Fibroblast of skin of back (primary cell): ENCODE data around the gene RAD51AP2.

Experiments
- DNase-seq: peaks from one replicate; pipeline ENCODE4 v3.0.0-alpha.2; 2013

The RAD51AP2 gene

DNA sequence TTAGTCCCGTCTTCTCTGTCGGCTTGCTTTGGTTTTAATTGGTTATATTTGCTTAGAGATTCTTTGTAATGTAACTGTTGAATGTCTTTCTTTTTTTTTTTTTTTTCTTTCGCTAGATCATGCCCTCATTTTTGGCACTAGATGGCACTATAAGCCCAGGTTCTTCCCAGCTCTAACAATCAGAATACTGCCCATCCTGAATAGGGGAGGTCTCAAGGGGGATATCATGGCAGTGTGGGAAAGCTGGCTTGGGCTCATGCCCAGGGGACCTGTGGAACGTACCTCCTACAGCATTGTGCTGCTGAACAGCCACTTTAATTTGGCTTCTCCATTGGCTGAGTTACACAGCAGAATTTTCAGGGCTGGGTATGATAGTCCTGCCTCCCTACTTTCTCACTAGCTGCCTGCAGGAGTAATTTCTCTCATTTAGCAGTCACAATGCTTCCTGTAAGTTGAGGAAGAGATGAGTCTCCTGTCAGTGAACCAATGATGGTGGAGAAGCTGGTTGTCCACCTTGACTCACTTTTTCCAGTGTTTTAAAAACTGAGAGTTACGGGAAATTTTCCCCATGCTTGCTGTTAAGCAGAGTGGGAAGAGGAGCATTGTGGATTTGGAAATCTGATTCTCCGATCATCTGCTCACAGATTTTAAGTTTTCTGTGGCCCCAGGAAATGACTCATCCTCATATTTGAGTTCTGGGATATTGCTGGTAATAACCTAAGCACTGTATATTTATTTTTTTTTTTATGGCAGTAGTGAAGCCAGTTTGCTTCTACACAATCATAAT lies 47.2 kb downstream of the RAD51AP2 start:
- peak; percentile 66 for DNase-seq

DNA sequence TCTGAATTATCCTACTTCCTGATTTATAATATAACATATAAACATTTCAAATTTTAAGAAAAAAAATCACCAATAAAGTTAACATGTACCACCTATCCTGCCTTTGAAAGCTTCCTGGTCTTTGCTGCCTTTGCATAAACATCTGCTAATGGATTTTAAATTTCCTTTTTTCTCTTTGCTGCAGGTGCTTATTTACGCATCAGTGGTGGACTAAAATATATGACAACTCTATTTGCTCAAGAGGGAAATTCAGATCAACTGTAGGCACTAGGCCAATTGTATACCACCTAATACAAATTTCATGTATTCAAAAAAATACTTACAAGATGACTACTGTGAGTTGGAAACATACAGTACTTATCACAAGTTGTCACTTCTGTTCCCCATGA lies 57.2 kb downstream of the RAD51AP2 start:
- DNase-seq = no peak
